ENCODE measurements around the gene IFT172. TPM values are rescaled to one million over a fixed set of nuclear protein-coding genes. Genes with fewer than 3 reads are reported as not detected.

The IFT172 gene
- total and polyA plus RNA-seq, 2 donors (not counting 3 experiments of a cell fraction or from before 2014, with no cell fraction given), result 29.4 to 34.1 TPM

- no peak overlapping the region for H3K4me2 ChIP-seq (ENCODE audit: insufficient read depth, low read length)
- no peak overlapping the region for H3K9ac ChIP-seq (replicated peaks; ENCODE audit: extremely low read depth, insufficient read depth, low read length)
- TF ChIP-seq FOS (IDR thresholded peaks at IDR 0.05; ENCODE audit: borderline replicate concordance, insufficient read depth, low read length) (no peak), POLR2A (IDR thresholded peaks at IDR 0.05; ENCODE audit: low read depth, low read length) (no peak), EZH2 (IDR thresholded peaks at IDR 0.05; ENCODE audit: borderline replicate concordance, low read depth, low read length, severe bottlenecking) (no peak), POLR2AphosphoS5 (IDR thresholded peaks at IDR 0.05; ENCODE audit: insufficient read depth, low read depth, low read length) (no peak), GATA2 (IDR thresholded peaks at IDR 0.05; ENCODE audit: insufficient read depth, insufficient read length, low read depth, low read length) (no peak), MAX (IDR thresholded peaks at IDR 0.05; ENCODE audit: insufficient read depth, insufficient read length) (no peak), JUN (IDR thresholded peaks at IDR 0.05; ENCODE audit: borderline replicate concordance, insufficient read depth, insufficient read length, low read depth) (no peak), CTCF (IDR thresholded peaks at IDR 0.05; ENCODE audit: extremely low read depth in 1 of 2, insufficient read depth in 1 of 2, low read depth in 1 of 2, low read length in 2 of 2) (no peak), MYC (IDR thresholded peaks at IDR 0.05; ENCODE audit: low read depth, low read length) (no peak)
- dilution Hi-C loops (cut with MboI; ENCODE audit: extremely low pct_ligation_motif_present, low sequenced_read_pairs), result no loop called here
- DNase-seq (ENCODE audit: low read depth, low spot score) (no peak), FAIRE-seq (no peak)
- H3K27ac ChIP-seq (ENCODE audit: insufficient read depth, low read depth, low read length), result no peak overlapping the region
- H3K27me3 ChIP-seq (ENCODE audit: control insufficient read depth in 2 of 2, insufficient read depth in 2 of 2, low read length in 2 of 2), result no peaks in the 10 kb centered on the region
- no TSS peak for BruUV-seq (replicated peaks)
- CTCF ChIA-PET, result interaction anchor here (1.1 to 1.6 kb wide), 2 partner anchors 15 to 116 kb away, joined by 3 read pairs; no protein-coding TSS in a partner anchor
- H3K4me3 ChIP-seq (replicated peaks in 1 of 3; ENCODE audit: insufficient read depth in 1 of 3, low read depth in 1 of 3, low read length in 3 of 3), result no peak overlapping the region
- H3K9me1 ChIP-seq (replicated peaks; ENCODE audit: control insufficient read depth, extremely low read depth, insufficient read depth, low read length), result no peaks in the 10 kb centered on the region
- intact Hi-C loops (cut with micrococcal nuclease), result no loop called here
- H2AFZ ChIP-seq (ENCODE audit: low read depth, low read length), result no peak overlapping the region
- H3K79me2 ChIP-seq (ENCODE audit: control insufficient read depth, insufficient read depth, low read length), result no peaks in the 10 kb centered on the region
- peaks cover 15 to 43% of the 10 kb centered on the region in 2 experiments for H3K36me3 ChIP-seq (ENCODE audit: control insufficient read depth in 2 of 2, extremely low read depth in 1 of 2, insufficient read depth in 2 of 2, low read length in 2 of 2)
- no peaks in the 10 kb centered on the region for H4K20me1 ChIP-seq (replicated peaks; ENCODE audit: control insufficient read depth, extremely low read depth, insufficient read depth, low read length)
- POLR2A ChIA-PET, result no interaction called here
- no peaks in the 10 kb centered on the region for H3K4me1 ChIP-seq (ENCODE audit: control insufficient read depth, extremely low read depth, insufficient read depth, low read length)
- no peaks in the 10 kb centered on the region for H3K9me3 ChIP-seq (replicated peaks; ENCODE audit: control insufficient read depth, insufficient read depth, low read length)
Observed at GRCh38 chr2:27445615-27446014, 43.9 kb downstream of the IFT172 start.
